Cardiac muscle cell (in vitro differentiated cells and primary cell): ENCODE data around the gene ARHGEF33. TPM values are rescaled to one million over a fixed set of nuclear protein-coding genes. Genes with fewer than 3 reads are reported as not detected.
A peak's percentile ranks its signal among the peaks of the same experiment; 100 is the strongest.

Source experiments
- DNase-seq, 2 donors: peaks; one replicate each; pipeline versions ENCODE4 v3.0.0 to v3.0.0-alpha.2; 2010 to 2017; ENCODE audit warnings: low read depth in 1 of 2, low spot score in 1 of 2
- H3K27ac ChIP-seq: fragments of 200-600 bp; sonication (generic); 2 replicates; pipeline ENCODE4 v1.5.1; 2016
- H3K27me3 ChIP-seq: fragments of 200-600 bp; sonication (generic); 2 replicates; pipeline ENCODE4 v1.6.0; 2016; ENCODE audit warnings: control low read depth
- H3K36me3 ChIP-seq: fragments of 200-600 bp; sonication (generic); 2 replicates; pipeline ENCODE4 v1.5.1; 2016; ENCODE audit warnings: control low read depth
- H3K4me1 ChIP-seq: fragments of 200-600 bp; sonication (generic); 2 replicates; pipeline ENCODE4 v1.8.1; 2017; ENCODE audit warnings: low read depth, mild to moderate bottlenecking, mixed run types
- H3K4me3 ChIP-seq: fragments of 200-600 bp; sonication (generic); 2 replicates; pipeline ENCODE4 v1.5.1; 2016; ENCODE audit warnings: mild to moderate bottlenecking
- H3K9me3 ChIP-seq: fragments of 200-600 bp; sonication (generic); 2 replicates; pipeline ENCODE4 v1.5.1; 2017; ENCODE audit warnings: low read depth, mild to moderate bottlenecking, control low read depth
- polyA plus RNA-seq: library from polyadenylated mRNA; unstranded; fragments of >200 nt; fragmentation: Nextera tagmentation; extraction: Ambion mirVana; gene quantifications from 2 replicates; pipeline ENCODE4 v1.2.1, GENCODE V29; 2016
- total RNA-seq: library from RNA; depleted of rRNA; stranded (reverse); fragments of >200 nt; gene quantifications from 2 replicates; pipeline ENCODE4 v1.2.3, GENCODE V29; 2016
- TF ChIP-seq, protein P1 (sequence below): IDR thresholded peaks from 2 replicates; pipeline ENCODE4 v1.5.1; 2012; ENCODE audit warnings: low read depth, mild to moderate bottlenecking, low read length

Gene ARHGEF33
- total and polyA plus RNA-seq, 2 experiments from 2014 or later, result 1.0 TPM

DNA sequence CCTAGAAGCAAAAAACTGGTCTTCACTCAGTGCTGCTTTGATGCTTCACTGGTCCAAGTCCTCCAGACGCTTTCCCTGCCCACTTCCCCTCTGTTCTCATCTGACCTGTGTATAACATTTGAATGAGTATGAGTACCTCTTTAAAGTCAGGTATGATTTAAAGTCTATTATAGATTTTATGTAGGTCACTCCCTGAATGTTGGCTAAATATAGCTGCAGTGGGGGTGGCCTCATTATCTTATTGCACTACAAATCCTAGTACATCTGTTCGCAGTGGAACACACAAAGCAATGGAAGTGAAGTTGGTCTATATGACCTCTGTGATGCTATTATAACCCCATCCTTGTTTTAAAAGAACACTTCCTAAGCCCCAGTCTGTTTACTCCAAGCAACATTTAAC, 33.2 kb downstream of the ARHGEF33 start:
- H3K9me3 ChIP-seq, result no peaks in the 10 kb centered on the region
- H3K4me3 ChIP-seq, result no peak overlapping the region
- no peaks in the 10 kb centered on the region for H3K36me3 ChIP-seq
- DNase-seq, result no peak
- TF ChIP-seq, protein P1, sequence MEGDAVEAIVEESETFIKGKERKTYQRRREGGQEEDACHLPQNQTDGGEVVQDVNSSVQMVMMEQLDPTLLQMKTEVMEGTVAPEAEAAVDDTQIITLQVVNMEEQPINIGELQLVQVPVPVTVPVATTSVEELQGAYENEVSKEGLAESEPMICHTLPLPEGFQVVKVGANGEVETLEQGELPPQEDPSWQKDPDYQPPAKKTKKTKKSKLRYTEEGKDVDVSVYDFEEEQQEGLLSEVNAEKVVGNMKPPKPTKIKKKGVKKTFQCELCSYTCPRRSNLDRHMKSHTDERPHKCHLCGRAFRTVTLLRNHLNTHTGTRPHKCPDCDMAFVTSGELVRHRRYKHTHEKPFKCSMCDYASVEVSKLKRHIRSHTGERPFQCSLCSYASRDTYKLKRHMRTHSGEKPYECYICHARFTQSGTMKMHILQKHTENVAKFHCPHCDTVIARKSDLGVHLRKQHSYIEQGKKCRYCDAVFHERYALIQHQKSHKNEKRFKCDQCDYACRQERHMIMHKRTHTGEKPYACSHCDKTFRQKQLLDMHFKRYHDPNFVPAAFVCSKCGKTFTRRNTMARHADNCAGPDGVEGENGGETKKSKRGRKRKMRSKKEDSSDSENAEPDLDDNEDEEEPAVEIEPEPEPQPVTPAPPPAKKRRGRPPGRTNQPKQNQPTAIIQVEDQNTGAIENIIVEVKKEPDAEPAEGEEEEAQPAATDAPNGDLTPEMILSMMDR, result no peak
- no peaks in the 10 kb centered on the region for H3K4me1 ChIP-seq
- H3K27me3 ChIP-seq, result no peaks in the 10 kb centered on the region
- no peak overlapping the region for H3K27ac ChIP-seq

DNA sequence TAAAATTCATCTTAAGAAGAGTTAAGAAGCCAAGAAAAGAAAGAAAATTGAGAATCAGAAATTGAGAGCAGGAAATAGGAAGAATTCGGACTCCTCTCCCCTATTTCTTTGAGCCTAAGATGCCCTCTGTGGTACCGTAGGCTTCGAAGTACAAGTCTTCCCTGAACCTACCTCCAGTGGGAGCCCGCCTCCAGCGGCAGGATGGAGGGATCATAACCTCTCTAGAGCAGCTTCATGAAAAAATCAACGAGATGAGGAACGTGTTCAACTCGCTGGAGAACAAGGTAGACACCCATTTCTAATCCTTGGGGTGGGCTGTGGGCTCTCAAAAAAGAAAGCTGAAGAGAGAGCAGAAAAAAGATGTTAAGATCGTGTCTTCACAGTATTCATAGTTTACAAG, 36.3 kb downstream of the ARHGEF33 start:
- Histone ChIP-seq H3K9me3 (no peaks in the 10 kb centered on the region), H3K27me3 (no peaks in the 10 kb centered on the region), H3K4me1 (no peaks in the 10 kb centered on the region), H3K4me3 (no peak overlapping the region), H3K27ac (no peak overlapping the region), H3K36me3 (no peaks in the 10 kb centered on the region)
- TF ChIP-seq, protein P1, result no peak
- peak in 1 of 2 donors; percentile 13 for DNase-seq

DNA sequence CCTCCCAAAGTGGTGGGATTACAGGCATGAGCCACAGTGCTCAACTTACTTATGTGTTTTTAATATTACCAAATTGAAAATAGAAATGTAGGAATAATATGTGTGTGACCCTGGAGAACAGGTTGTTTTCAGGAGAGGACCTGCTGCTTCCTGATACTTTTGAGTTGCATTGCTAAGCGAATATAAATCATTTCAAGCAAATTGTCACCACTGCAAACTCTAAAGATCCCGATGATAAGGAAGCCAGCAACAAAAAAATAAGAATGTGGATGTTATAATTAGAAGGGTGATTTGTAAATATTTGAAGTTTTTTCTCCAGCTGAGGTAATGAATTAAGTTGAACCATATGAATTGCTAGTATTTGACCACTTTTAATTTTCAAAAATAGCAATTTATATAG, 40.9 kb downstream of the ARHGEF33 start:
- no peaks in the 10 kb centered on the region for H3K27me3 ChIP-seq
- H3K4me1 ChIP-seq, result peaks cover 11% of the 10 kb centered on the region
- H3K27ac ChIP-seq, result no peak overlapping the region
- no peaks in the 10 kb centered on the region for H3K9me3 ChIP-seq
- no peak for DNase-seq
- no peaks in the 10 kb centered on the region for H3K36me3 ChIP-seq
- TF ChIP-seq, protein P1, result no peak
- no peak overlapping the region for H3K4me3 ChIP-seq

DNA sequence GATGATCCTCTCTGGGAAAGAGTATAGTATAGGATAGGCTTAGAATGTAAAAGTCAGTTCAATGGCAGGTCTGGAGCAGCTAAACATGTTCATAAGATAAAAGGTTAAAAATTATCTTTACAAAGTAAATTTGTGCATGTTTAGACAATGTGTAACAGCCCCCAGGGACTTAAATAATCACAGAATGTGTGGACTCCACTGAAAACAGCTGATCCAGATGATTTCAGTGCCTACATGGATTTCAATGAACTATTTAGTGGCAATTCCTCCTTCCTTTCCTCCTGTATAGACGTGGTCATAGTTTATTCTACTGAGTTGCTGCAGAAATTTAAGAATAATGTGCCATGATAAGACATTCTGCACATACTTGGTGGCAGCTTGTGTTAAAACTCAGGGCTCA, 42.9 kb downstream of the ARHGEF33 start:
- H3K27ac ChIP-seq, result peak overlapping the region; percentile 4
- no peak for DNase-seq
- TF ChIP-seq, protein P1, result no peak
- peaks cover 11% of the 10 kb centered on the region for H3K4me1 ChIP-seq
- no peak overlapping the region for H3K4me3 ChIP-seq
- no peaks in the 10 kb centered on the region for H3K36me3 ChIP-seq
- H3K27me3 ChIP-seq, result no peaks in the 10 kb centered on the region
- no peaks in the 10 kb centered on the region for H3K9me3 ChIP-seq

DNA sequence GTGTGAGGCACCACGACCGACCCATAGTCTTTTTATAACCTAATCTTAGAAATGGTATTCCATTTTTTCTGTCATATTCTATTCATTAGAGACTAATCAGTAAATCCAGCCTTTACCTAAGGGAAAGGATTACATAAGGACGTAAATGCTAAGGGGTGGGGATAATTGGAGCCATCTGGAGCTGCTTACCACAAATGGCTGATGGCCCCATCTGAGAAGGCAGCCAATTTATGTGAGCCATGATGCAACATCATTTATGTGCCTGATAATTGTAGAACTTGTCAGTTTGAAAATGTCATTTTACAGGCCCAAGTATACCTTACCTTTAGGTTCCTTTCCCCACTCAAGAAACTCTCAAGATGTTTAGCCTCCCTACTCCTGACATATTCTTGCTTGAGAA, 44.0 kb downstream of the ARHGEF33 start:
- H3K27ac ChIP-seq, result no peak overlapping the region
- H3K36me3 ChIP-seq, result no peaks in the 10 kb centered on the region
- H3K4me1 ChIP-seq, result peaks cover 11% of the 10 kb centered on the region
- H3K27me3 ChIP-seq, result no peaks in the 10 kb centered on the region
- H3K4me3 ChIP-seq, result no peak overlapping the region
- TF ChIP-seq, protein P1, result no peak
- DNase-seq, result peak in 1 of 2 donors; percentile 46
- no peaks in the 10 kb centered on the region for H3K9me3 ChIP-seq

DNA sequence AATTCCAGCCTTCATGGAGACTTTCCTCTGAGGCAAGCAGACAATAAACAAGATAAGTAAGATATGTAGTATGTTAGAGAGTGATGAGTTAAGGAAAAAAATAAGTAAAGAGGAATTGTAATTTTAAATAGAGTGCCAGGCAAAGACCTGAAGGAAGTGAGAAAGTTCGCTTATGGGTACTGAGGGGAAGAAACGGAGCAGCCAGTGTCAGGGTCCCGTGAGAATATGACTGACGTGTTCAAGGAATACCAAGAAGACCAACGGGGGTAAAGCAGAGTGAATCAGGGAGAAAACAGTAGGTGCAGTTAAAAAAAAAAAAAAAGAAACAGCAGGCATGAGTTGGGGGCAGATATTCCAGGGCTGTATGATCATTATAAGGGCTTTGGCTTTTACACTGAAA, 45.1 kb downstream of the ARHGEF33 start:
- Histone ChIP-seq H3K27ac (no peak overlapping the region), H3K4me3 (no peak overlapping the region), H3K9me3 (no peaks in the 10 kb centered on the region), H3K36me3 (no peaks in the 10 kb centered on the region), H3K27me3 (no peaks in the 10 kb centered on the region), H3K4me1 (peaks cover 11% of the 10 kb centered on the region)
- DNase-seq, result no peak
- TF ChIP-seq, protein P1, result no peak
